K562 (cell line): Measurements from ENCODE around the gene GPR142. TPM values are rescaled to one million over a fixed set of nuclear protein-coding genes. Genes with fewer than 3 reads are reported as not detected.
A peak's percentile ranks its signal among the peaks of the same experiment; 100 is the strongest.

Source experiments
- ATAC-seq: fragments of 200-7000 bp; cut with Tn5 transposase; 3 replicates; pipeline ENCODE4 v1.9.1; 2020; ENCODE audit warnings: moderate library complexity
- BruUV-seq: library from RNA; stranded (reverse); fragments of 400-500 nt; replicated peaks from 2 replicates; lab custom pipeline; 2021; lab: Mats Ljungman, UMichigan
- CTCF ChIA-PET: fragments of 300-600 bp; formaldehyde crosslinking; extraction: SDS; loops from one replicate; lab custom pipeline; 2021; ENCODE audit warnings: low intra/inter-chr PET ratio; lab: Yijun Ruan, JAX
- POLR2A ChIA-PET: fragments of 300-600, 350-650 bp; sonication (Branson Sonifier 250); formaldehyde crosslinking; extraction: SDS; loops from one replicate; lab custom pipeline; 2021; ENCODE audit warnings: antibody characterized with exemption, inconsistent platforms; lab: Yijun Ruan, JAX
- DNase-seq, 4 experiments: peaks; one replicate each; pipeline versions ENCODE4 v3.0.0 to v3.0.0-alpha.2; 2011 to 2018; ENCODE audit warnings: low spot score in 3 of 4, mixed read lengths in 3 of 4; ENCODE audit errors: extremely low read depth in 1 of 4
- FAIRE-seq: peaks from 2 replicates; lab custom pipeline; 2011; peaks lifted over from hg19 to GRCh38; lab: Jason Lieb, UNC
- H2AFZ ChIP-seq: 2 replicates; pipeline ENCODE4 v1.6.0; 2011; ENCODE audit warnings: low read depth, low read length, control low read depth, inconsistent platforms
- H3K27ac ChIP-seq: fragments of 200-600 bp; 3 replicates; pipeline ENCODE4 v1.8.0; 2011; ENCODE audit warnings: low read depth, mild to moderate bottlenecking, control low read depth, inconsistent platforms, low read length, moderate library complexity, mixed read lengths; ENCODE audit errors: extremely low read depth
- H3K27me3 ChIP-seq, 2 experiments: fragments of 300-600 bp in 1 of 2; 2 replicates in 1 of 2; 3 replicates in 1 of 2; pipeline versions ENCODE4 v1.6.0 to v1.8.0; 2011; ENCODE audit warnings: inconsistent platforms in 2 of 2, low read length in 2 of 2, mild to moderate bottlenecking in 1 of 2, mixed read lengths in 1 of 2, moderate library complexity in 1 of 2; ENCODE audit not compliant: control insufficient read depth in 2 of 2, insufficient read depth in 2 of 2
- H3K36me3 ChIP-seq: fragments of 300-600 bp; 3 replicates; pipeline ENCODE4 v1.8.0; 2011; ENCODE audit warnings: mild to moderate bottlenecking, low read length, inconsistent platforms; ENCODE audit not compliant: control insufficient read depth, insufficient read depth
- H3K4me1 ChIP-seq, 2 experiments: fragments of 200-600 bp in 1 of 2; replicated peaks in 1 of 2; 2 replicates in 1 of 2; 3 replicates in 1 of 2; pipeline versions ENCODE4 v1.5.1 to v1.8.0; 2011; ENCODE audit warnings: inconsistent platforms in 2 of 2, low read length in 2 of 2, mild to moderate bottlenecking in 1 of 2, mixed read lengths in 1 of 2, moderate library complexity in 1 of 2; ENCODE audit not compliant: control insufficient read depth in 2 of 2, insufficient read depth in 2 of 2
- H3K4me2 ChIP-seq: 2 replicates; pipeline ENCODE4 v1.6.1; 2011; ENCODE audit warnings: low read length, control low read depth, inconsistent platforms, mixed read lengths; ENCODE audit not compliant: insufficient read depth
- H3K4me3 ChIP-seq: fragments of 200-600 bp; sonication (generic), shearing (Covaris generic); 2 replicates; pipeline ENCODE4 v1.5.1; 2016; ENCODE audit warnings: control low read depth, inconsistent platforms
- H3K79me2 ChIP-seq: fragments of 200-600 bp; 3 replicates; pipeline ENCODE4 v1.8.0; 2011; ENCODE audit warnings: low read length, inconsistent platforms; ENCODE audit not compliant: control insufficient read depth, insufficient read depth
- H3K9ac ChIP-seq, 2 experiments: 2 replicates each; pipeline versions ENCODE4 v1.6.0 to v1.6.1; 2011; ENCODE audit warnings: low read depth in 2 of 2, low read length in 2 of 2, control low read depth in 1 of 2, inconsistent platforms in 1 of 2, mild to moderate bottlenecking in 1 of 2, mixed read lengths in 1 of 2; ENCODE audit not compliant: insufficient read depth in 1 of 2
- H3K9me1 ChIP-seq: one replicate; pipeline ENCODE4 v1.6.0; 2011; ENCODE audit warnings: inconsistent platforms, mild to moderate bottlenecking, low read length, moderate library complexity; ENCODE audit not compliant: control insufficient read depth, insufficient read depth
- H3K9me3 ChIP-seq: replicated peaks from 2 replicates; pipeline ENCODE4 v1.5.1; 2011; ENCODE audit warnings: low read depth, low read length, inconsistent platforms; ENCODE audit not compliant: control insufficient read depth, insufficient read depth
- H4K20me1 ChIP-seq: replicated peaks from 2 replicates; pipeline ENCODE4 v1.6.1; 2011; ENCODE audit warnings: low read length, inconsistent platforms, mixed read lengths; ENCODE audit not compliant: control insufficient read depth, insufficient read depth
- CCNT2 ChIP-seq: IDR thresholded peaks from 2 replicates; pipeline ENCODE4 v1.6.1; 2011; ENCODE audit warnings: borderline replicate concordance, low read depth, mild to moderate bottlenecking, moderate library complexity, mixed read lengths, low read length; ENCODE audit not compliant: insufficient read length; ENCODE audit errors: extremely low read depth
- COPS2 ChIP-seq: fragments of 450-650 bp; conservative IDR thresholded peaks from 2 replicates; pipeline ENCODE4 v1.6.1; 2016; ENCODE audit warnings: mild to moderate bottlenecking, moderate library complexity
- KHSRP ChIP-seq: fragments of 450-650 bp; IDR thresholded peaks from 2 replicates; pipeline ENCODE4 v1.6.1; 2017
- MCM3 ChIP-seq: fragments of 450-650 bp; IDR thresholded peaks from 2 replicates; pipeline ENCODE4 v1.6.1; 2016
- PHB2 ChIP-seq: fragments of 450-650 bp; IDR thresholded peaks from 2 replicates; pipeline ENCODE4 v1.6.1; 2017; ENCODE audit warnings: low read depth
- ZFP36 ChIP-seq: fragments of 150-350 bp; IDR thresholded peaks from 2 replicates; pipeline ENCODE4 v1.6.1; 2018; ENCODE audit warnings: low read length, low read depth; ENCODE audit not compliant: partially characterized antibody
- WGBS: fragments of 100-300 bp; shearing (Covaris generic); methylation state at CpG from one replicate; pipeline ENCODE4 v1.1.6; 2016; ENCODE audit warnings: low coverage, mixed read lengths; ENCODE audit not compliant: insufficient coverage; ENCODE audit errors: missing lambda C conversion rate; 5-methylcytosine and 5-hydroxymethylcytosine counted together
- in situ Hi-C: fragments of 300-500 bp; cut with MboI; formaldehyde crosslinking; loops from 4 replicates; pipeline ENCODE4 v1.15.0; 2018; ENCODE audit warnings: inconsistent platforms, mixed read lengths
- intact Hi-C: fragments of 100-400 bp; cut with micrococcal nuclease; formaldehyde crosslinking; loops from 2 replicates; pipeline ENCODE4 v1.14.2; 2022
- polyA plus RNA-seq, 8 experiments: library from polyadenylated mRNA; depleted of rRNA in 4 of 8; stranded (reverse) in 5 of 8; unstranded in 3 of 8; fragments of >200 nt; fragmentation: Nextera tagmentation in 2 of 8; fragmentation: Illumina TruSeq in 1 of 8; extraction: Ambion mirVana in 2 of 8; extraction: Trizol in 1 of 8; gene quantifications; 2 replicates each; pipeline versions ENCODE4 v1.2.1 to v1.2.3, GENCODE V29; 2011 to 2014; ENCODE audit warnings: inconsistent platforms in 1 of 8, missing spikeins in 1 of 8
- total RNA-seq, 7 experiments: library from RNA; depleted of rRNA in 6 of 7; stranded (reverse); fragments of >200 nt in 6 of 7; fragmentation: Illumina TruSeq in 2 of 7; extraction: Trizol in 2 of 7; gene quantifications; 2 replicates each; pipeline versions ENCODE4 v1.2.1 to v1.2.3, GENCODE V29; 2011 to 2021; ENCODE audit warnings: low replicate concordance in 1 of 7
- TF ChIP-seq, protein P1 (sequence below): fragments of 200-800 bp; sonication (Bioruptor generic); IDR thresholded peaks from 2 replicates; pipeline ENCODE4 v1.6.1; 2017; ENCODE audit warnings: missing genetic modification characterization, missing compliant biosample characterization
- TF ChIP-seq, protein P2 (sequence below): fragments of 450-650 bp; formaldehyde crosslinking; conservative IDR thresholded peaks from 2 replicates; pipeline ENCODE4 v1.4.0; 2022; ENCODE audit warnings: mild to moderate bottlenecking, missing genetic modification characterization
- TF ChIP-seq, protein P3 (sequence below): sonication (generic); formaldehyde crosslinking; IDR thresholded peaks from 2 replicates; pipeline ENCODE4 v1.8.1; 2023; ENCODE audit warnings: mild to moderate bottlenecking, missing genetic modification reagents

Gene GPR142
- total and polyA plus RNA-seq, 9 of the 15 experiments (the other 6 are each of a cell fraction or from before 2014, with no cell fraction given), result not detected

DNA sequence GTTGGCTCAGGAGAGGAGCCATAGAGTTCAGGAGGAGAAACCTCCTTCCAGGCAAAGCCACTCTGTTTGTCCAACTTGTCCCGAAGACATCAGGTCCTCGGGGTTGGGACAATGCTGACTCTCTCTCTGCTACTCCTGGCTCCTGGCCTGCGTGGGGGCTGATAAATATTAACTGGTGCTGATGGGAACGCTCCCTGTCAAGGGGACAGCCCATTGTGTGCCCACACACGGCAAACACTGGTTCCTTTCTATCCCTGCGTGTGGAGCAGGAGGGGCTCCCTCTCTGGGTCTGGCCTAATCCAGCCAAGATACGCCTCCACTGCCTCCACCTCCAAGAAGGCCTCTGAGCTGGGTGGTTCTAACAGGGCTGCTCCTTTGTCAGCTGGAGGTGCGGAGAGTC, 36.9 kb upstream of the GPR142 start:
- FAIRE-seq, result no peak
- Histone ChIP-seq H3K79me2 (no peaks in the 10 kb centered on the region), H3K4me1 (peaks cover 12 to 34% of the 10 kb centered on the region in 2 experiments), H3K4me2 (no peak overlapping the region), H3K9me3 (no peaks in the 10 kb centered on the region), H2AFZ (peak overlapping the region; percentile 15; the same call in 1 of the 2 replicates), H4K20me1 (no peaks in the 10 kb centered on the region; the same call in 1 of the 2 replicates), H3K4me3 (no peak overlapping the region), H3K9ac (peak overlapping the region in 1 of 2 experiments; percentile 61; a peak in 1 of 4 replicates), H3K27ac (no peak overlapping the region; the same call in 2 of the 3 replicates), H3K9me1 (no peaks in the 10 kb centered on the region), H3K36me3 (no peaks in the 10 kb centered on the region), H3K27me3 (peaks cover 2 to 9% of the 10 kb centered on the region in 2 experiments; a peak in 4 of 5 replicates)
- BruUV-seq, result no TSS peak
- ATAC-seq, result no peak
- in situ Hi-C loops (no loop called here), intact Hi-C loops (no loop called here)
- TF ChIP-seq COPS2 (no peak), ZFP36 (peak; percentile 57)
- POLR2A ChIA-PET, result interaction anchor here (0.6 to 0.7 kb wide), 2 partner anchors 29 to 498 kb away, joined by 3 to 4 read pairs; no protein-coding TSS in a partner anchor
- WGBS, result 39% methylated on average over 8 of the region's 8 CpGs
- no peak for DNase-seq
- CTCF ChIA-PET, result no interaction called here

DNA sequence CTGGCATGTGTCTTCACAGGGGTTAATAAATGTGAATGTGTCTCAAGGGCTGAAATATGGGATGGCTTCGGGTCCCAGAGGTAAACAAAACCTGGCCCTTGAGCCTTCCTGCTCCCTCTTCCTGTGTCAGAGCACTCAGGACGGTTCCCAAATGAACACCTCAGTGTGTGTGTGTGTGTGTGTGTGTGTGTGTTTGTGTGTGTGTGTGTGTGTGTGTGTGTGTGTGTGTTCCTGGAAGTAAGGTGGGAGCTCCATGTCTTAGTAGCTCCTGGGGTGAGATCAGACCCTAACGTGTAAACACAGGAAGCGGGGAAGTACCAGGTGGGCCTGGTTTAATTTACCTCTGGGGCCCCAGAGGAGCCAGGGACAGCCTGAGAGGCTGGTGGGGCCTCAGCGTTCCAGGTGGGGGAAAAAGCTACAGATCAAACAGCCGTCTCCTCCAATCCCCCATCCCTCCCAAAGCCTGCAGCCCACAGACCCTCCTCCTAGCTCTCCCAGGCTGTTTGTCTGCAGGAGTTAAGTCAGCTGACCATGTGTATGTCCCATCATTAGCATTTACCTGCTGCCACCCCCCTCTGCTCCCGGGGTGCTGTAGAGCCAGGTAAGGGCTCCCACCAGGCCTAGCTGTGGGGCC, 35.2 kb upstream of the GPR142 start:
- Histone ChIP-seq H3K4me2 (peak overlapping the region; percentile 76), H3K9me1 (no peaks in the 10 kb centered on the region), H2AFZ (peak overlapping the region; percentile 92), H3K27me3 (peaks cover 0 to 3% of the 10 kb centered on the region in 2 experiments; a peak in 1 of 5 replicates), H3K4me1 (peaks cover 12 to 23% of the 10 kb centered on the region in 2 experiments), H3K9me3 (no peaks in the 10 kb centered on the region), H4K20me1 (no peaks in the 10 kb centered on the region; the same call in 1 of the 2 replicates), H3K9ac (peak overlapping the region; percentile 31 to 46; a peak in 1 of 4 replicates), H3K4me3 (no peak overlapping the region), H3K36me3 (no peaks in the 10 kb centered on the region), H3K27ac (peak overlapping the region; percentile 29; the same call in 1 of the 3 replicates), H3K79me2 (no peaks in the 10 kb centered on the region)
- BruUV-seq, result no TSS peak
- in situ Hi-C loops, result no loop called here
- intact Hi-C loops, result no loop called here
- 41% methylated on average over 6 of the region's 7 CpGs for WGBS
- ATAC-seq, result no peak; the same call in 2 of the 3 replicates
- ChIA-PET CTCF (no interaction called here), POLR2A (interaction anchor here (0.6 to 1.4 kb wide), 2 partner anchors 36 to 1142 kb away, joined by 3 to 5 read pairs; no protein-coding TSS in a partner anchor)
- no peak for DNase-seq
- FAIRE-seq, result no peak
- TF ChIP-seq KHSRP, result no peak
- TF ChIP-seq PHB2, result no peak
- no peak for TF ChIP-seq CCNT2
- TF ChIP-seq MCM3, result peak; percentile 69; the same call in 1 of the 2 replicates
- TF ChIP-seq, protein P1, sequence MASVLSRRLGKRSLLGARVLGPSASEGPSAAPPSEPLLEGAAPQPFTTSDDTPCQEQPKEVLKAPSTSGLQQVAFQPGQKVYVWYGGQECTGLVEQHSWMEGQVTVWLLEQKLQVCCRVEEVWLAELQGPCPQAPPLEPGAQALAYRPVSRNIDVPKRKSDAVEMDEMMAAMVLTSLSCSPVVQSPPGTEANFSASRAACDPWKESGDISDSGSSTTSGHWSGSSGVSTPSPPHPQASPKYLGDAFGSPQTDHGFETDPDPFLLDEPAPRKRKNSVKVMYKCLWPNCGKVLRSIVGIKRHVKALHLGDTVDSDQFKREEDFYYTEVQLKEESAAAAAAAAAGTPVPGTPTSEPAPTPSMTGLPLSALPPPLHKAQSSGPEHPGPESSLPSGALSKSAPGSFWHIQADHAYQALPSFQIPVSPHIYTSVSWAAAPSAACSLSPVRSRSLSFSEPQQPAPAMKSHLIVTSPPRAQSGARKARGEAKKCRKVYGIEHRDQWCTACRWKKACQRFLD (CRISPR knock-in tag), result no peak
- TF ChIP-seq, protein P2, sequence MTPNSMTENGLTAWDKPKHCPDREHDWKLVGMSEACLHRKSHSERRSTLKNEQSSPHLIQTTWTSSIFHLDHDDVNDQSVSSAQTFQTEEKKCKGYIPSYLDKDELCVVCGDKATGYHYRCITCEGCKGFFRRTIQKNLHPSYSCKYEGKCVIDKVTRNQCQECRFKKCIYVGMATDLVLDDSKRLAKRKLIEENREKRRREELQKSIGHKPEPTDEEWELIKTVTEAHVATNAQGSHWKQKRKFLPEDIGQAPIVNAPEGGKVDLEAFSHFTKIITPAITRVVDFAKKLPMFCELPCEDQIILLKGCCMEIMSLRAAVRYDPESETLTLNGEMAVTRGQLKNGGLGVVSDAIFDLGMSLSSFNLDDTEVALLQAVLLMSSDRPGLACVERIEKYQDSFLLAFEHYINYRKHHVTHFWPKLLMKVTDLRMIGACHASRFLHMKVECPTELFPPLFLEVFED (CRISPR knock-in tag), result 0 out of 2 replicates have a peak, but pooled peaks have one; percentile 60
- TF ChIP-seq, protein P3, sequence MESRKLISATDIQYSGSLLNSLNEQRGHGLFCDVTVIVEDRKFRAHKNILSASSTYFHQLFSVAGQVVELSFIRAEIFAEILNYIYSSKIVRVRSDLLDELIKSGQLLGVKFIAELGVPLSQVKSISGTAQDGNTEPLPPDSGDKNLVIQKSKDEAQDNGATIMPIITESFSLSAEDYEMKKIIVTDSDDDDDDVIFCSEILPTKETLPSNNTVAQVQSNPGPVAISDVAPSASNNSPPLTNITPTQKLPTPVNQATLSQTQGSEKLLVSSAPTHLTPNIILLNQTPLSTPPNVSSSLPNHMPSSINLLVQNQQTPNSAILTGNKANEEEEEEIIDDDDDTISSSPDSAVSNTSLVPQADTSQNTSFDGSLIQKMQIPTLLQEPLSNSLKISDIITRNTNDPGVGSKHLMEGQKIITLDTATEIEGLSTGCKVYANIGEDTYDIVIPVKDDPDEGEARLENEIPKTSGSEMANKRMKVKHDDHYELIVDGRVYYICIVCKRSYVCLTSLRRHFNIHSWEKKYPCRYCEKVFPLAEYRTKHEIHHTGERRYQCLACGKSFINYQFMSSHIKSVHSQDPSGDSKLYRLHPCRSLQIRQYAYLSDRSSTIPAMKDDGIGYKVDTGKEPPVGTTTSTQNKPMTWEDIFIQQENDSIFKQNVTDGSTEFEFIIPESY, result no peak
